ENCODE measurements around the gene BCAS1.

- no peak for TF ChIP-seq REST (IDR thresholded peaks at IDR 0.05; ENCODE audit: low read depth, low read length)
- no peak for TF ChIP-seq EP300 (IDR thresholded peaks at IDR 0.05; ENCODE audit: borderline replicate concordance in 1 of 2, low read depth in 1 of 2, low read length in 1 of 2)
- no peak for TF ChIP-seq CTCF (IDR thresholded peaks at IDR 0.05)
- no peak for TF ChIP-seq MEF2A (IDR thresholded peaks at IDR 0.05; ENCODE audit: borderline replicate concordance, low read depth)
- TF ChIP-seq POLR2AphosphoS5 (IDR thresholded peaks at IDR 0.05; ENCODE audit: low read depth, low read length) = no peak
- TF ChIP-seq YY1 (IDR thresholded peaks at IDR 0.05; ENCODE audit: low read depth) = no peak
Measured at GRCh38 chr20:54105653-54106052, 35.3 kb upstream of the BCAS1 start.

Measured in SK-N-SH (cell line).